GM12873 (cell line): ENCODE results near the gene GNA12.

Experiments used
- CTCF ChIP-seq: IDR thresholded peaks from 2 replicates; pipeline ENCODE4 v1.5.1; 2012; ENCODE audit warnings: low read depth, mild to moderate bottlenecking, moderate library complexity, low read length, control low read depth; ENCODE audit not compliant: insufficient read depth; ENCODE audit errors: missing control alignments

GNA12 gene, protein sequence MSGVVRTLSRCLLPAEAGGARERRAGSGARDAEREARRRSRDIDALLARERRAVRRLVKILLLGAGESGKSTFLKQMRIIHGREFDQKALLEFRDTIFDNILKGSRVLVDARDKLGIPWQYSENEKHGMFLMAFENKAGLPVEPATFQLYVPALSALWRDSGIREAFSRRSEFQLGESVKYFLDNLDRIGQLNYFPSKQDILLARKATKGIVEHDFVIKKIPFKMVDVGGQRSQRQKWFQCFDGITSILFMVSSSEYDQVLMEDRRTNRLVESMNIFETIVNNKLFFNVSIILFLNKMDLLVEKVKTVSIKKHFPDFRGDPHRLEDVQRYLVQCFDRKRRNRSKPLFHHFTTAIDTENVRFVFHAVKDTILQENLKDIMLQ

GRCh38 chr7:2844153-2845033 lies at the start of gene GNA12:
TSS of gene GNA12 (minus strand) at chr7:2844308. CDS start at chr7:2844161, 147 bp downstream.
- TF ChIP-seq CTCF = no peak

DNA sequence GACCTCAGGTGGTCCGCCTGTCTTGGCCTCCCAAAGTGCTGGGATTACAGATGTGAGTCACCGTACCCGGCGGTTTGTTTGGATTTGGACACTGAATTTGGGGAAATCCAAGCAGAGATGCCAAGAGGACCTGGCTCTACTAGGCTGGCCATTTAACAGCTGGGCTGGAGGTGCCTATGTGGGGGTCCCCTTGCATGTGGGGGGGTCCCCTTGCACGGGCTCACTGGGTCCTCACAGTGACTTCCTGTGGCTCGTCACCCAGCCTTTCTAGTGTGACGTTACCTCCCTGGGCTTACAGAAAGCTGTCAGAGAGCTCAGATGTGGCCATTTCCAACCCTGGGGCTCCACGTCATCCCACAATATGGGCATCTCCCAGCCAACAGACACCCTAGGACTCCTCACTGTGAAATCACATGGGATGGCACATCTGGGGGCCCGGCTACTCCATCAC lies 49.3 kb upstream of the GNA12 start:
- TF ChIP-seq CTCF = no peak

GRCh38 chr7:2892549-2892948 lies 48.4 kb upstream of the GNA12 start:
- TF ChIP-seq CTCF = no peak

DNA sequence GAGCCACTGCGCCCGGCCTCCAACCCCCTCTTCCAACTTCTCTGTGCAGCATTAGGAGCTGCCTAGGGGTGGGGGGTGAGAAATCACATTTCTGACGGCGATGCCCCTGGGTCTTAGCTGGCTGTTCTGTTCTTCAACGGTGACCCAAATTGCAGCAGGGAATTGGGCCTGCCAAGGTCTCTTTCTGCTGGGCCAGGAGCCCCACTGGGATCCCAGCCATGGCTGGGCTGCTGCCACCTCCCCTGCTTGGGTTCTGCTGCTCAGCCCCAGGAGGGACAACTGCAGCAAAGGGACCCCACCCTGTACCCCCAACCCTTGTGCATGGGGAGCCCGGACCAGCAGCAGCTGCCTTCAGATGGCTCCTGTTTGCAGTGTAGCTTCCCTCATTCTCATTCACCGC lies 43.7 kb upstream of the GNA12 start:
- TF ChIP-seq CTCF = no peak

DNA sequence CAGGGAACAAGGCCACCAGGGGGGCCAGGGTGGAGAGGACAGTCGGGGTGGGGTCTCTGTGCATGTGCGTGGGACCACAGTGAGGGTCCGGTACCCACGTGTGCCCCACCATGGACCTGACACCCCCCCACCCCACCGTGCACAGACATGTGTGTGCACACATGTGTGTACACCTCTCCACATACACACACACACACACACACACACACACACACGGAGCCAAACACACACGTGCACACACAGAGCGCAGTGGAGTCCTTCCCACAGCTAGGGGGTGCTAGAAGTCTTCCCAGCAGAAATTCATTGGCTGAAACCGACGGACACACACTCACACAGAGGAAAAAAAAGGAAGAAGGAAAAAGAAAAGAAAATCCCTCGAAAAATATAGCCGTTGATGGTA lies 42.8 kb upstream of the GNA12 start:
- TF ChIP-seq CTCF = peak; percentile 91

GRCh38 chr7:2886391-2886790 lies 42.3 kb upstream of the GNA12 start:
- TF ChIP-seq CTCF = no peak

DNA sequence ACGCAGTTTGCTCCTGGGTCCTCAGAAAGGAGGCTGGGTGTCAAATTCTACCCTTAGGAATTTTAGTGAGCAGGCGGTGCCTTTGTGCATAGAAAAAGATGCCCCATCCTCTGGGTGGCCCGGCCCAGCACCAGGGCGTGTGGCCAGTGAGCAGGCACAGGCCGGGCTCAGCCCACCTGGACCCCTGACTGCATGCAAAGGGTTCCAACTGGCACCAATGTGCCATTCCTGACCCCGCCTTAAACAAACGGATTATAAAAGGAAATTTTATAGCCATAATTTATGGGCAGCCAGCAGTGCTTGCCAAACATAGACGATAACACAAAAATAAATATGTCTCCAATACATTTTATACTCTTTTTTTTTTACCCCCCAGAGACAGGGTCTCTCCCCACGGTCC lies 40.1 kb upstream of the GNA12 start:
- no peak for TF ChIP-seq CTCF
